HTERT RPE-1 (cell line): ENCODE measurements around the gene DPY30.

Experiments
- in situ Hi-C: fragments of 300-500 bp; cut with MboI; formaldehyde crosslinking; loops from 4 replicates; pipeline ENCODE4 v1.14.3; 2020; ENCODE audit warnings: low sequenced_read_pairs

Gene DPY30

DNA sequence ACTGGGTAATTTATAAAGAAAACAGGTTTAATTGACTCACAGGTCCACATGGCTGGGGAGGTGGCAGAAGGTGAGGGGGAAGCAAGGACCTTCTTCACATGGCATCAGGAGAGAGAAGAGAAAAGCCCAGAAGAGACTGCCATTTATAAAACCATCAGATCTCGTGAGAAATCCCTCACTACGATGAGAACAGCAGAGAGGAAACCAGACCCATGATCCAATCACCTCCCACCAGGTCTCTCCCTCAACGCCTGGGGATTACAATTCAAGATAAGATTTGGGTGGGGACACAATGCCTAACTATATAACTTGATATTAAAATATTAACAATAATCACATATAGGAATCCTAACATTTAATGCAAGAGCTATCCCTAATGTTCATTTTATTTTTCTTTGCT lies 60.6 kb downstream of the DPY30 start:
- in situ Hi-C loops = no loop called here

DNA sequence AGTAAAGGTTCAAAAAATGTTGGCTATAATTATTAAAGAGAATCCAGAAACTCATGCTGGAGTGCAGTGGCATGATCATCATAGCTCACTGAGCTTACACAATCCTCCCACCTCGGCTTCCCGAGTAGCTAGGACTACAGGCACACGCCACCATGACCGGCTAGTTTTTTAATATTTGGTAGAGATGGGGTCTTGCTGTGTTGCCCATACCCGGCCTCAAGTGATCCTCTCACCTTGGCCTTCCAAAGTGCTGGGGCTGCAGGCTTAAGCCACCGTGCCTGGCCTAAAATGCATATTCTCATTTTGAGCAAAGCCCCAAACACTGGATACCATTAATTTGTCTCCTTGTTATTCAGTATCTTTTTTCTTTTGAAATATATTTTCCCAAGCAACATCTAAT lies 61.2 kb downstream of the DPY30 start:
- in situ Hi-C loops = no loop called here
